GM19193 (cell line): ENCODE measurements around the gene WDR43.

Experiments used
- POLR2A ChIP-seq: IDR thresholded peaks from 4 replicates; pipeline ENCODE4 v1.6.1; 2011; ENCODE audit not compliant: insufficient read depth, insufficient read length; ENCODE audit errors: extremely low read depth

Gene WDR43

GRCh38 chr2:28978606-28979005 lies 84.1 kb downstream of the WDR43 start:
- no peak for TF ChIP-seq POLR2A

DNA sequence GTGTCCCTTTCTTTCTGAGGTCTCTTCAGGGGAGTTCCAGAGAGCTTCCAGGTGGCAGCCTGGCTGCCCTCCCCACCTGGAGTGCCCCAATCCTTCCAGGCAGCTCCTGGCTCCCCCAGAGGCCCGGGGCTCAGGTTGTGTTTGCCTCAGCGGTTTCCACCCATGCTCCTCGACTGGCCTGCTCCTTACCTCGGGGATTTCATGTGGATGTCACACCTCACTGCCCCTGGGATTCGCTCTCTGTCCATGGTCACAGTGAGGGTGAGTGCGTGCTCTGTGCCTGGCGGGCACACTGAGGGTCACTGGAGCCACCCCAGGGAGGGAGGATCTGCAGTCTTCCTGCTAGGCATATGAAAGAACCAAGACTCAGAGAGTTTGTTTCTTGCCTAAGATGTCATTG lies 84.6 kb downstream of the WDR43 start:
- TF ChIP-seq POLR2A: no peak

DNA sequence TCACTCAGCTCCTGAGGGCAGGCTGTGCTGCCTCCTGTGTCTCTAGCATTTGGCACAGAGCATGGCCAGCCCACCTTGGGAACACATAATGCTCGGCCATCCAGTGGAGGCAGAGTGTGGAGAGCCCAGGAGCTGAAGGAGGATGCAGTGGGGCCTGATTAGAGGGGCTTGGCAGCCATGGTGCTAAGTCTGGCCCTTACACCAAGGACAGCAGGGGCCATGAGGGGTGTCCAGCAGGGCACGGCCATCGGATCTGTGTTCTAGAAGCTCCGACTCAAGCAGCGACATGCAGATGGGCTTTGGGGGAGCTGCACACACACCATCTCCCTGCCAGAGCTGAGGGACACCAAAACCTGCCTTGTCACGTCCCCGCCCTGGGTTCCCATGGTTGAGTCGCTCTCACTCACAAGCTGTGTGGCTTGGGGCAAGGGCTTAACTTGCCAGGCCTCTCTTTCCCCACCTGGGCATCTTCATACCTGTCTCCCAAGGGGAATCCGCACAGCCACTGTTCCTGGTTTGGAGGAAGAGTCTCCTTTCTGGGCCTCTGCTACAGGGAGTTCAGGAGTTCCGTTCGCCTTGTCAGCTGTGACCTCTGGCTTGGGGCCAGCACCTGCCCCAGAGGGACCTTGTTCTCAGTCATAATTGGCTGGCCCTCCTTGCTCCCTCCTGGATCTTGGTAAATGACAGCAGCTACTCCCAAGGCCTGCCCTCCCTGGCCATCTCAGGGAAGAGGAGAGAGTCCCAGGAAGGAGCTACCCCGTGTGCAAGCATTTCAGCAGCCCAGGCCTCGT lies 85.3 kb downstream of the WDR43 start:
- TF ChIP-seq POLR2A: no peak

- no peak for TF ChIP-seq POLR2A
Measured at GRCh38 chr2:28980368-28981015, 86.0 kb downstream of the WDR43 start.

GRCh38 chr2:28981016-28981441 lies 86.6 kb downstream of the WDR43 start, which contains the start of gene TOGARAM2:
TOGARAM2 (plus strand) TSS chr2:28981298; CDS start chr2:28994835, 13,537 bp downstream.
- TF ChIP-seq POLR2A: no peak

- TF ChIP-seq POLR2A: no peak
Measured at GRCh38 chr2:28981620-28982376, 87.3 kb downstream of the WDR43 start.

- TF ChIP-seq POLR2A: no peak
Measured at GRCh38 chr2:28982381-28982950, 88.0 kb downstream of the WDR43 start.

GRCh38 chr2:28986429-28986828 lies 92.0 kb downstream of the WDR43 start:
- TF ChIP-seq POLR2A: no peak

DNA sequence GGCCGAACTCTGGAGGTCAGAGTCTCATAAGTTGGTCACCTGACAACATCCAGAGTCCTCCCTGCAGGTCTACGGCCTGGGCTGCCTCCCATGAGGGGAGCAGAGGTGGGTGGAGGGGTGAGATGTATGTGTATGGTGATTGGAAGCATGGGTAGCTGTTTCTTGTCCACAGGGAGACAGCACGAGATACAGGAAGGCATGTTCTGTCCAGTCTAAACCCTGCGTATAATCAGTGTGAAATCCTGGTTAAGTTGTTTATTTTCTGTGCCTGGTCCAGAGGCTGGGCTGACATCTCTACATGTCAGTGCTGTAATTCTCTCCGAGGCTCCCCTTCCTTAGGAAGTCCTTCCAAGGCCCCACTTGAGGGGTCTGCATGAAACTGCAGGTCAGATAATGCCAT lies 95.5 kb downstream of the WDR43 start:
- no peak for TF ChIP-seq POLR2A

GRCh38 chr2:28990445-28990844 lies 96.0 kb downstream of the WDR43 start:
- no peak for TF ChIP-seq POLR2A

DNA sequence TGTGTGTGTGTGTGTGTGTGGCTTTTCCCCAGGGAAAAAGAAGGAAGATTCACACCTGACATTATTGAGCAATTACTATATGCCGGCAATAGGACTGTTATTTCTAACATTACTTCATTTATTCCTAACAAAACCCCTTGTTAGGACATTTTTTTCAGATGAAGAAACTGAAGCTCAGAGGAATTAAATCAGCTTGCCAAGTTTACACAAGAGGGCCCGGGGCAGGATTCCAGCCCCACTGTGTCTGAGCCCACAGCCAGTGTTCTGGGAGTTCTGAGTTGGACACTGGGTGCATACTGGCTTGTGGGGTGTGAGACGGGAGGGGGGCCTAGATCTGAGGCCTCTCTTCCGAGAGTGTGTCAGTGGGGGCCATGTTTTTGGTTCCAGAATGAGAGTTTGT lies 96.6 kb downstream of the WDR43 start:
- no peak for TF ChIP-seq POLR2A

DNA sequence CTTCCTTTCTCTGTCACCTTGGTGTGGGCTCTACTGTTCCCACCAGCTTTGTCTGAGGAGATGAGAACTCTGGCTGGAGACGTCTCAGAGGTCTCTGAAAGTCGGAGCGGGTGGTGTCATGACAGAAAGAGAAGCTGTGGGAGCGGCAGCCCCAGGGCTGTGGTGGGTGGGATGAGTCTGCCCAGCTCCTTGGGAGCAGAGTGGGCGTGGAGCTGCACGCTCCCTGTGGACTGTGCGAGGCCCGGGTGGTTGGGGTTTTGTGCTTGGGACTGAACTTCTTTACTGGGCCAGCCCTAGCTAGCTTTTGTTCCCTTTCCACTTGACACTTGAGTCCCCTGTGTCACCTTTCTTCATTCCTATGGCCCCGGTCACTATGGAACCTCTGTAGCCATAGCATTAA lies 97.0 kb downstream of the WDR43 start:
- no peak for TF ChIP-seq POLR2A

DNA sequence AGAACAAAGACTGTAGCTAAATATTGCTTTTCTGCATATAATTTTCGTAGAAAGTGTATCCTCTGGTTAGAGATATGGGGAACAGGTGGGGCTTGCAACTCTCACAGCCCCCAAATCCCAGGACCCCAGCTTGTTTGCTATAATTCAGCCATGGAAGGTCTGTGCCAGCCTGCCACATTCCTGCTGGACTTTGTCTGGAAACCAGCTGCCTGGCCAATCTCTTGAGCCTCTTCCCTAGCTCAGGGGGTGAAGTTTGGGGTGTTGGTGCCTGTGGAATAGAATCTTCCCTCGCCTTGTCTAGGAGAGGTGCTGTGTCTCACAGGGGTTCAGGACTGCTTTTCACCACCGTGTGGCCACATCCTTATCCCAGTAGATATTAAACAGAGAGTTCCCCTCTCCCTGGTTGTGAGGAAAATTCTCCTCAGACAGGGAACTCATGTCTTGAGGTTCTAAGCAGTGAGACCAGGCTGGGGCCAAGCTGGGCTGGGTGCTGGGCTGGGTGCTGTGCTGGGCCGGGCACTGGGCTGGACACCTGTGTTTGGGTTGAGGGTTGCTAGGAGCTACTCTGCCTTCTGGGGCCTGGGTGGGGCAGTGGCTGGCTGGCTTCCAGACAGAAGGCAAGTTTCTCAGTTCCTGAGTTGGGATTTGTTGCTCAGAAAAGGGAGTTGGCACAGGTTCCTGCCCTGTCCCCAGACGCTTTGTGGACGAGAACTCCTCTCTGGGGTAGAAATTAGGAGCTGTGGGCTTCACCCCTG lies 98.9 kb downstream of the WDR43 start:
- no peak for TF ChIP-seq POLR2A

DNA sequence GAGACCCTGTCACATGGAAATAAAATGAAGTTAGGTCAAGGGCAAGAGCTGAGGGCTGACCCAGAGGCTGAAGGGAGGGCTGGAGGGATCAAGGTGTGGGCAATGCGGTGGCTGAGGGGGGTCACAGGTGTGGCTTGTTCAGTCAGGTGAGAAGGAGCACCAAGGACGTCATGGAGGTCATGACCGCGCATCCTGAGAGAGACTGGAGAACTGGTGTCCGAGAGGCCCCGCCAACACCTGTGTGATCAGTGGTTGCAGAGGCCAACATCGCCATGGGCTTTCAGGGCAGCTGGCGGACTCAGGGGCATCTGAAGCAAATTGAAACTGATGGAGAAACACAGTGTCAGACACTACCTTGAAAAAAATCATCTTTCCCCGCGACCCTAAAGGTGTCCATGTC lies 99.6 kb downstream of the WDR43 start:
- no peak for TF ChIP-seq POLR2A
